Keratinocyte (primary cell): Measurements from ENCODE around the gene RXRA. TPM values are rescaled to one million over a fixed set of nuclear protein-coding genes. Genes with fewer than 3 reads are reported as not detected.
A peak's percentile ranks its signal among the peaks of the same experiment; 100 is the strongest.

ENCODE experiments used
- DNase-seq: peaks from one replicate; pipeline ENCODE4 v3.0.0-alpha.2; 2011; ENCODE audit warnings: low read depth, missing footprints, low spot score
- FAIRE-seq: peaks from 2 replicates; lab custom pipeline; 2011; peaks lifted over from hg19 to GRCh38; lab: Jason Lieb, UNC
- H2AFZ ChIP-seq: 2 replicates; pipeline ENCODE4 v1.6.0; 2012; ENCODE audit warnings: low read length, control low read depth, inconsistent platforms; ENCODE audit not compliant: control insufficient read depth
- H3K27ac ChIP-seq: 2 replicates; pipeline ENCODE4 v1.5.1; 2011; ENCODE audit warnings: low read length; ENCODE audit not compliant: control insufficient read depth, insufficient read depth
- H3K27me3 ChIP-seq: 3 replicates; pipeline ENCODE4 v1.6.0; 2011; ENCODE audit warnings: low read length; ENCODE audit not compliant: control insufficient read depth, insufficient read depth; ENCODE audit errors: extremely low read depth
- H3K36me3 ChIP-seq, 2 experiments: 2 replicates in 1 of 2; 3 replicates in 1 of 2; pipeline ENCODE4 v1.5.1; 2011; ENCODE audit warnings: low read length in 2 of 2, mild to moderate bottlenecking in 1 of 2; ENCODE audit not compliant: control insufficient read depth in 2 of 2, insufficient read depth in 2 of 2; ENCODE audit errors: extremely low read depth in 1 of 2
- H3K4me1 ChIP-seq: 3 replicates; pipeline ENCODE4 v1.5.1; 2011; ENCODE audit warnings: low read length; ENCODE audit not compliant: control insufficient read depth, insufficient read depth; ENCODE audit errors: extremely low read depth
- H3K4me2 ChIP-seq: 3 replicates; pipeline ENCODE4 v1.6.0; 2011; ENCODE audit warnings: low read depth, low read length; ENCODE audit not compliant: control insufficient read depth, insufficient read depth; ENCODE audit errors: extremely low read depth
- H3K4me3 ChIP-seq, 3 experiments: fragments of 200-600 bp in 1 of 3; sonication (generic) in 1 of 3; 2 replicates in 2 of 3; 3 replicates in 1 of 3; pipeline ENCODE4 v1.5.1; 2011 to 2016; ENCODE audit warnings: low read length in 3 of 3, mild to moderate bottlenecking in 3 of 3, control low read depth in 2 of 3, inconsistent platforms in 1 of 3, low read depth in 1 of 3, mixed read lengths in 1 of 3, mixed run types in 1 of 3, moderate library complexity in 1 of 3; ENCODE audit not compliant: control insufficient read depth in 2 of 3, insufficient read depth in 2 of 3; ENCODE audit errors: extremely low read depth in 1 of 3
- H3K79me2 ChIP-seq: 2 replicates; pipeline ENCODE4 v1.6.0; 2012; ENCODE audit warnings: low read length; ENCODE audit not compliant: control insufficient read depth, insufficient read depth
- H3K9ac ChIP-seq: 3 replicates; pipeline ENCODE4 v1.6.0; 2011; ENCODE audit warnings: low read length; ENCODE audit not compliant: control insufficient read depth, insufficient read depth; ENCODE audit errors: extremely low read depth
- H3K9me1 ChIP-seq: 3 replicates; pipeline ENCODE4 v1.6.0; 2011; ENCODE audit warnings: low read length; ENCODE audit not compliant: control insufficient read depth, insufficient read depth; ENCODE audit errors: extremely low read depth
- H3K9me3 ChIP-seq: 2 replicates; pipeline ENCODE4 v1.5.1; 2012; ENCODE audit warnings: low read depth, low read length; ENCODE audit not compliant: control insufficient read depth
- H4K20me1 ChIP-seq: 3 replicates; pipeline ENCODE4 v1.6.0; 2011; ENCODE audit warnings: low read length; ENCODE audit not compliant: control insufficient read depth, insufficient read depth; ENCODE audit errors: extremely low read depth
- CTCF ChIP-seq, 3 experiments: IDR thresholded peaks in 1 of 3; conservative IDR thresholded peaks in 1 of 3; optimal IDR thresholded peaks in 1 of 3; 2 replicates in 2 of 3; 3 replicates in 1 of 3; pipeline versions ENCODE3 to v1.5.1; 2011; ENCODE audit warnings: low read length in 3 of 3, mild to moderate bottlenecking in 3 of 3, moderate library complexity in 2 of 3, control low read depth in 1 of 3, inconsistent platforms in 1 of 3; ENCODE audit not compliant: insufficient read depth in 2 of 3; ENCODE audit errors: extremely low read depth in 1 of 3
- EZH2 ChIP-seq: IDR thresholded peaks from one replicate; pipeline ENCODE4 v1.6.1; 2012; ENCODE audit warnings: inconsistent platforms, mild to moderate bottlenecking, low read length, moderate library complexity
- dilution Hi-C: fragments of 300-500 bp; cut with MboI; formaldehyde crosslinking; loops from one replicate; pipeline ENCODE4 v1.7.0; 2020; ENCODE audit warnings: low sequenced_read_pairs; ENCODE audit not compliant: extremely low pct_ligation_motif_present
- polyA plus RNA-seq, 5 experiments: library from polyadenylated mRNA; depleted of rRNA in 3 of 5; stranded (reverse) in 3 of 5; stranded (forward) in 1 of 5; unstranded in 1 of 5; fragments of >200 nt; gene quantifications; 1 replicate in 1 of 5; 2 replicates in 3 of 5; 3 replicates in 1 of 5; pipeline versions ENCODE4 v1.2.1 to v1.2.3, GENCODE V29; 2011 to 2012; ENCODE audit warnings: missing spikeins in 2 of 5, low read depth in 1 of 5, low replicate concordance in 1 of 5

Gene RXRA
- polyA plus RNA-seq, 1 donor (not counting 4 experiments of a cell fraction or from before 2014, with no cell fraction given) = 9.7 TPM

GRCh38 chr9:134357631-134358025 is 31.4 kb downstream of the RXRA start:
- H3K9me1 ChIP-seq = peaks cover 12% of the 10 kb centered on the region
- no peaks in the 10 kb centered on the region for H3K27me3 ChIP-seq
- no peak overlapping the region for H2AFZ ChIP-seq
- peak; percentile 26 for FAIRE-seq
- dilution Hi-C loops = no loop called here
- H3K9ac ChIP-seq = peak overlapping the region; percentile 68
- no peak overlapping the region for H3K4me3 ChIP-seq
- peaks cover 27% of the 10 kb centered on the region for H3K79me2 ChIP-seq
- H3K36me3 ChIP-seq = peaks cover 0 to 2% of the 10 kb centered on the region in 2 experiments
- H4K20me1 ChIP-seq = peaks cover 15% of the 10 kb centered on the region
- no peaks in the 10 kb centered on the region for H3K9me3 ChIP-seq
- TF ChIP-seq CTCF (optimal IDR thresholded peaks at IDR 0.05 in 1 of 3, IDR thresholded peaks at IDR 0.05 in 1 of 3, conservative IDR thresholded peaks at IDR 0.05 in 1 of 3; ENCODE audit: extremely low read depth in 1 of 3, insufficient read depth in 2 of 3, low read length in 3 of 3) = no peak
- no peak for TF ChIP-seq EZH2
- peaks cover 86% of the 10 kb centered on the region for H3K4me1 ChIP-seq
- H3K4me2 ChIP-seq = peak overlapping the region; percentile 61
- H3K27ac ChIP-seq = peak overlapping the region; percentile 72
- no peak for DNase-seq

- peaks cover 0 to 2% of the 10 kb centered on the region in 2 experiments for H3K36me3 ChIP-seq
- DNase-seq = no peak
- dilution Hi-C loops = no loop called here
- H3K27ac ChIP-seq = peak overlapping the region; percentile 72
- peaks cover 12% of the 10 kb centered on the region for H3K9me1 ChIP-seq
- peaks cover 14% of the 10 kb centered on the region for H4K20me1 ChIP-seq
- H3K9me3 ChIP-seq = no peaks in the 10 kb centered on the region
- H3K9ac ChIP-seq = peak overlapping the region; percentile 68
- H3K4me1 ChIP-seq = peaks cover 88% of the 10 kb centered on the region
- no peak overlapping the region for H3K4me3 ChIP-seq
- H3K27me3 ChIP-seq = no peaks in the 10 kb centered on the region
- peak overlapping the region; percentile 61 for H3K4me2 ChIP-seq
- TF ChIP-seq CTCF (optimal IDR thresholded peaks at IDR 0.05 in 1 of 3, IDR thresholded peaks at IDR 0.05 in 1 of 3, conservative IDR thresholded peaks at IDR 0.05 in 1 of 3; ENCODE audit: extremely low read depth in 1 of 3, insufficient read depth in 2 of 3, low read length in 3 of 3) (no peak), EZH2 (no peak)
- peaks cover 23% of the 10 kb centered on the region for H3K79me2 ChIP-seq
- no peak overlapping the region for H2AFZ ChIP-seq
- FAIRE-seq = no peak
These were observed 31.9 kb downstream of the RXRA start for GRCh38 chr9:134358026-134358661.
